T-helper 1 cell (primary cell): ENCODE measurements around the gene RNF103.

Source experiments
- DNase-seq, 5 donors: peaks; one replicate each; pipeline ENCODE4 v3.0.0-alpha.2; 2012 to 2020

RNF103 gene

GRCh38 chr2:86566158-86566820 is 57.4 kb downstream of the RNF103 start:
- DNase-seq = no peak

GRCh38 chr2:86563650-86564061 is 60.0 kb downstream of the RNF103 start:
- DNase-seq = no peak

GRCh38 chr2:86562922-86563649 is 60.6 kb downstream of the RNF103 start, which contains the start of gene CHMP3:
Gene CHMP3, minus strand, starts transcription at chr2:86563443. Its CDS starts 95 bp downstream, at chr2:86563348.
- peak; percentile 95 to 98 (median 95) for DNase-seq

GRCh38 chr2:86562485-86562921 is 61.2 kb downstream of the RNF103 start:
- no peak for DNase-seq

- DNase-seq = no peak
These were observed 65.8 kb downstream of the RNF103 start for GRCh38 chr2:86557836-86558235.

- no peak for DNase-seq
These were observed 67.2 kb downstream of the RNF103 start for GRCh38 chr2:86556508-86556907.
